ENCODE data around the gene STYX. TPM values are rescaled to one million over a fixed set of nuclear protein-coding genes. Genes with fewer than 3 reads are reported as not detected.

The STYX gene
- total and polyA plus RNA-seq, 2 of the 4 experiments (the other 2 are of a cell fraction): 5.8 to 7.5 TPM

GRCh38 chr14:52695481-52696091, 34.4 kb upstream of the STYX start, which contains the start of gene ERO1A:
Gene ERO1A, minus strand, starts transcription at chr14:52695558. Its CDS starts 77 bp downstream, at chr14:52695481.
- H4K5ac ChIP-seq (ENCODE audit: low read depth, low read length): peak within 1 kb of the TSS; percentile 95; the same call in 1 of the 2 replicates
- H3K4me2 ChIP-seq (ENCODE audit: low read depth, low read length): peak within 1 kb of the TSS; percentile 69
- no peaks in the 10 kb centered on the region for H3K36me3 ChIP-seq (ENCODE audit: control insufficient read depth, insufficient read depth, low read length)
- no peaks in the 10 kb centered on the region for H3K27me3 ChIP-seq (ENCODE audit: control insufficient read depth, insufficient read depth, low read length)
- no peak within 1 kb of the TSS for H2BK20ac ChIP-seq (ENCODE audit: low read depth, low read length)
- peak; percentile 83 for DNase-seq
- peak within 1 kb of the TSS; percentile 94 for H3K9ac ChIP-seq (ENCODE audit: low read depth, low read length)
- TSS peak; percentile 70 for BruUV-seq (replicated peaks)
- peak within 1 kb of the TSS; percentile 96 for H3K27ac ChIP-seq (ENCODE audit: insufficient read depth, low read length)
- peaks cover 9 to 39% of the 10 kb centered on the region in 2 experiments for H3K79me1 ChIP-seq (ENCODE audit: low read depth in 1 of 2, low read length in 2 of 2)
- H2BK15ac ChIP-seq (ENCODE audit: low read depth, low read length): peak within 1 kb of the TSS; percentile 30; the same call in 1 of the 3 replicates
- peak within 1 kb of the TSS; percentile 86 for H3K14ac ChIP-seq (replicated peaks; ENCODE audit: low read depth, low read length)
- peak within 1 kb of the TSS; percentile 89 to 90 for H4K8ac ChIP-seq (ENCODE audit: low read depth in 2 of 2, low read length in 2 of 2)
- H2AK5ac ChIP-seq (ENCODE audit: low read depth, low read length): peak within 1 kb of the TSS; percentile 41
- peak within 1 kb of the TSS; percentile 95 for H2BK5ac ChIP-seq (ENCODE audit: low read depth, low read length, poor library complexity, severe bottlenecking)
- H2BK120ac ChIP-seq (ENCODE audit: low read depth, low read length): peak within 1 kb of the TSS; percentile 82; the same call in 1 of the 2 replicates
- peaks cover 2% of the 10 kb centered on the region for H3K4me1 ChIP-seq (ENCODE audit: control insufficient read depth, insufficient read depth, low read length)
- POLR2A ChIA-PET (ENCODE audit: unreplicated experiment): no interaction called here
- intact Hi-C loops (cut with micrococcal nuclease) (loop anchor here (2.0 kb wide), 1 partner anchor 141 kb away; no protein-coding TSS in a partner anchor), in situ Hi-C loops (cut with MboI; ENCODE audit: low sequenced_read_pairs) (loop anchor here (25.0 kb wide), 1 partner anchor 383 kb away; the partner anchor contains the start of gene PTGER2), dilution Hi-C loops (cut with HindIII; ENCODE audit: low sequenced_read_pairs, unreplicated experiment) (no loop called here)
- no peaks in the 10 kb centered on the region for H3K9me3 ChIP-seq (ENCODE audit: control insufficient read depth, insufficient read depth, low read length)
- CTCF ChIA-PET: interaction anchor here (1.6 kb wide), 1 partner anchor 12 kb away, joined by 3 read pairs; no protein-coding TSS in a partner anchor
- peak within 1 kb of the TSS; percentile 32 for H3K56ac ChIP-seq (ENCODE audit: extremely low read depth, insufficient read depth, low read length)
- H2AK9ac ChIP-seq (replicated peaks; ENCODE audit: low read depth, low read length, poor library complexity): peak within 1 kb of the TSS; percentile 93
- H2AFZ ChIP-seq (replicated peaks; ENCODE audit: low read length, poor library complexity): peak within 1 kb of the TSS; percentile 96
- peaks cover 3% of the 10 kb centered on the region; the same call in 1 of the 2 replicates for H3K9me1 ChIP-seq (ENCODE audit: insufficient read depth, low read length)
- peak within 1 kb of the TSS; percentile 71 for H3K4ac ChIP-seq (ENCODE audit: low read depth, low read length)
- 0% methylated on average over 10 of the region's 78 CpGs; no CpG with 5 or more reads in 1 of the 2 experiments for WGBS, 2 experiments (ENCODE audit: extremely low coverage in 2 of 2, insufficient read length in 1 of 2)
- peak within 1 kb of the TSS; percentile 36; the same call in 1 of the 2 replicates for H4K91ac ChIP-seq (ENCODE audit: insufficient read depth, low read depth, low read length)
- peak within 1 kb of the TSS; percentile 78 for H3K18ac ChIP-seq (ENCODE audit: low read depth, low read length)
- ATAC-seq (ENCODE audit: low read depth): peak; percentile 91
- H4K20me1 ChIP-seq (ENCODE audit: insufficient read depth, low read length): peaks cover 31% of the 10 kb centered on the region
- peak within 1 kb of the TSS; percentile 43 for H3K23ac ChIP-seq (ENCODE audit: low read depth, low read length)
- peak within 1 kb of the TSS; percentile 74 for H3K4me3 ChIP-seq (ENCODE audit: insufficient read depth, low read depth, low read length)
- TF ChIP-seq RCOR1 (IDR thresholded peaks at IDR 0.05; ENCODE audit: insufficient replicate concordance, low read length) (no peak), MAFK (IDR thresholded peaks at IDR 0.05; ENCODE audit: low read depth, low read length) (no peak), CHD1 (IDR thresholded peaks at IDR 0.05; ENCODE audit: low read depth, low read length) (0 out of 2 replicates have a peak, but pooled peaks have one; percentile 73), MAZ (IDR thresholded peaks at IDR 0.05; ENCODE audit: borderline replicate concordance, low read depth, low read length) (peak; percentile 52; the same call in 1 of the 2 replicates), FOS (IDR thresholded peaks at IDR 0.05; ENCODE audit: low read depth, low read length) (no peak), NFE2L2 (IDR thresholded peaks at IDR 0.05; ENCODE audit: low read depth, low read length) (no peak), MXI1 (IDR thresholded peaks at IDR 0.05; ENCODE audit: borderline replicate concordance, low read depth, low read length) (peak; percentile 55; the same call in 1 of the 2 replicates), RAD21 (IDR thresholded peaks at IDR 0.05; ENCODE audit: low read length) (no peak), BHLHE40 (IDR thresholded peaks at IDR 0.05; ENCODE audit: low read depth, low read length) (peak; percentile 71), POLR2A (IDR thresholded peaks at IDR 0.05; ENCODE audit: low read depth, low read length) (peak; percentile 78), CTCF (conservative IDR thresholded peaks at IDR 0.05; ENCODE audit: low read depth, low read length) (peak; percentile 21; the same call in 1 of the 2 replicates), USF2 (IDR thresholded peaks at IDR 0.05; ENCODE audit: low read depth, low read length) (no peak), CEBPB (IDR thresholded peaks at IDR 0.05; ENCODE audit: low read depth, low read length) (no peak), RFX5 (IDR thresholded peaks at IDR 0.05; ENCODE audit: low read depth, low read length) (no peak)
